Renal cortex interstitium (tissue), 11 donors: ENCODE results near the gene FLOT2. TPM values are rescaled to one million over a fixed set of nuclear protein-coding genes. Genes with fewer than 3 reads are reported as not detected.
"Not testable (repeated sequence)": the region's sequence is repeated elsewhere in the genome, so short reads cannot be mapped to it uniquely, and the experiment has no call there.

Source experiments
- DNase-seq, 11 donors: peaks; one replicate each; pipeline ENCODE4 v3.0.0-alpha.2; 2013; ENCODE audit warnings: low read depth in 9 of 11, low spot score in 4 of 11; ENCODE audit errors: extremely low read depth in 1 of 11
- polyA plus RNA-seq, 3 donors: library from polyadenylated mRNA; unstranded; fragments of 120-200 nt; gene quantifications; one replicate each; pipeline ENCODE4 v1.2.1, GENCODE V29; 2013; ENCODE audit not compliant: insufficient read length in 3 of 3

FLOT2 gene
- polyA plus RNA-seq, 3 donors, result 77.6 to 96.1 (median 91.7) TPM

DNA sequence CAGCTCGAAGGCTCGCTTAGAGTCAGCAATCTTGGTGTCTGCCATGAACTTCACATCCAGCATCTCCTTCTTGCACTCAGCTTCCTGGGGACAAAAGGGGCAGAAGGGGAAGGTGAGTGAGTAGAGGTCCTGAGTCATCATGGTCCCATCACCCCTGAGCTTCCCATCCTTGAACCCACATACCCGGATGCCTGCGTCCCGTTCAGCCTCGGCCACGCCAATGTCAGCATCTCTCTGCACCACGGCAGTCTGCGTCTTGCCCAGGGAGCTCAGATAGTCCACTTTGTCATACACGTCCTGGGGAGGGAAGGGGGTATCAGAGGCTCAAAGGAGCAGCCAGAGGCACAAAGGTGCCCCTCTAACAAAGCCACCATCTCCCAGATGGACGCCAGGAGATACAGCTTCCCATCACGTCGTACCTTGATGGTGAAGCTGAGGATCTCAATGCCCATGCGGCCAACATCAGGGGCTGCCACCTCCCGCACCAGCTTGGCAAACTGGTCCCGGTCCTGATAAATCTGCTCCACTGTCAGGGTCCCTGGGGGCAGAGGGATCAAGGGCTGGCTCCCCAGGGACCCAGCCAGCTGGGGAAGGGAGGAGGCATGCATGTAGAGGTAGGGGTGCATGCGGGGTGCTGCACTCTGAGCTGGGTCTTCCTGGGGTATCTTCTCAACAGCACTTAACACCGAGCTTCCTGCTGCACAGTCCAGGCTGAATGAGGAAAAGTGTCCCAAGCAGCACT is 15.2 kb downstream of the FLOT2 start:
- DNase-seq, result no peak

DNA sequence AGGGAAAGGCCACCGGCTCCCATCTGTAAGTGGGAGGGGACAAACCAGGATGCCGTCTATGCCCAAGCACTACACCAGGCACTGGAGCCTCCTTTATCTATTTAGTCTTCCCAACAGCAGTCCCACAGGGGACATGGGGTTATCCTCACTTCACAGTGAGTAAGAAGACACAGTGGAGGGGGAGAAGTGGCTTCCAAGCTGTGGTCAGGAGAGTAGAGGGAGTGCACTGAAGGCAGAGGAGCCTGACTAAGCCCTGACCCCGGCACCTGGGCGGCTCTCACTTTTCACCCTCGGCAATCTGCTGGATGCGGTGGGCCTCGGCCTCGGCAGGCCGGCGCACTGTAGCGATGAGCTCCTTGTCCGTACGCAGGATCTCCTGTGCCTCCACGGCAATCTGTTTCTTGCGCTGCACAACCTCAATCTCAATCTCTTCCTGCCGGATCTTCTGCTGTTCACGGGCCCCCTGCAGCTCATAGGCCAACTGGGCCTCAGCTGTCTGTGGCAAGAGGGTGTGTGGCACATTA is 15.9 kb downstream of the FLOT2 start:
- DNase-seq, result no peak

DNA sequence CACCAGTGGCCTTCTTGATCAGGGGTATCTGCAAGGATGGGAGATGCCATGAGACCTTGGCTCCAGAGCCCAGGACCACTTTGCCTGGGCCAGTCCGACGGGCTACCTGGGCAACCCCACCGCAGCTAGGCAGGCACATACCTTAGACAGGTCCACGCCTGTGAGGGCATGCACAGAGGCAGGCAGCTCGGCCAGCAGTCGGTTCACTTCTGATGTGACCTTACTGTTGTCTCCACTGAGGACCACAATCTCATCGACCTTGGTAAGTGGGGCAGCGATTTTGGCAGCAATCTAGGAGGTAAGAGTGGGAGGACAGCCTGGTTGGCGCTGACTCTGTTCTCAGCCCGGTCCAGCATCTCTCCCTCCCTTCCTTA is 17.0 kb downstream of the FLOT2 start:
- no peak for DNase-seq

DNA sequence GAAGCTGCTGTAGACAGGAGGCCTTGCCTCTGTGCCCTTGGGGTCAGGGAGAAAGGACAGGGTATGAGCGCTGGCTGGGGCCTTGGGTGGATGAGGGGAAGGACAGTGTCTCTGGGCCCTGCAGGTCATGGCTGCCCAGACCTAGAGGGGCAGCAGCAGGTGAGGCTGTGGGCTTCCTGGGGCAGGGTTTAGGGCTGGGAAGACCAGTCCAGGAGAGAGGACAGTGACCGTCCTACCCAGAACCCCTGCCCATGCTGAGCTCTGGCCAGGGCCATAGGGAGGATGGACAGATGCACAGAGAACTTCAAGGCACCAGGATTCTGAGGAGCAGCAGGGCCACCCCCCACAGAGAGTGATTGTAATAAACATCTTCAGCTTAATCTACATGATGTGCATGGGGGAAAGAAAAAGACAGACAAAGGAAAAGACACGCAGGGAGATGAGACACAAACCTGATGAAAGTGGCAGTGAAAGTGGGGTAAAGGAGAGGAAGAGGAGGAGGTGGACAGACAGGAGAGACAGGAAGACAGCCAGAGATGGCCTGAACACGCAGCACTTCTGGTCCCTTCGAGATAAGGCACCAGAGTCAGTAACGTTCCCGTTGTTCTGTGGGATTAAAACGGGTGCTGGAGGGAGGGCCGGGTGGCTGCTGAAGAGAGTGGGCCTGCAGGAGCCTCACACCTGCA is 17.5 kb downstream of the FLOT2 start:
- no peak for DNase-seq

DNA sequence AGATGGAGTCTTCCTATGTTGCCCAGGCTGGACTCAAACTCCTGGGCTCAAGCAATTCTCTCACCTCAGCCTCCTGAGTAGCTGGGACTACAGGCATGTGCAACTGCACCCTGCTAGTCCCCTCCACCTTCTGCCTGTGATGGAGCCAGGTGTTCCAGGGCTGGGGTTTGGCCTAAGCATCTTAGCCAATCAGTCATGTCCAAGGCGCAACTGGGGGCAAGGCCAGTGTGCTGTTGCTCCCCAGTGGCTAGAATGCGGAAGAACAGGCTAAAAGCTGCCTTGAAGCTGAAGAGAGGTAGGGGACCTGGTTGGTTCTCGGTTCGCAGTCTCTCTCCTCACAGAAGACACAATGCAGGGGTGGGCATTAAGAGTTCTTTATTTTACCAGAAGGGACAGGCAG is 18.6 kb downstream of the FLOT2 start:
- no peak for DNase-seq

DNA sequence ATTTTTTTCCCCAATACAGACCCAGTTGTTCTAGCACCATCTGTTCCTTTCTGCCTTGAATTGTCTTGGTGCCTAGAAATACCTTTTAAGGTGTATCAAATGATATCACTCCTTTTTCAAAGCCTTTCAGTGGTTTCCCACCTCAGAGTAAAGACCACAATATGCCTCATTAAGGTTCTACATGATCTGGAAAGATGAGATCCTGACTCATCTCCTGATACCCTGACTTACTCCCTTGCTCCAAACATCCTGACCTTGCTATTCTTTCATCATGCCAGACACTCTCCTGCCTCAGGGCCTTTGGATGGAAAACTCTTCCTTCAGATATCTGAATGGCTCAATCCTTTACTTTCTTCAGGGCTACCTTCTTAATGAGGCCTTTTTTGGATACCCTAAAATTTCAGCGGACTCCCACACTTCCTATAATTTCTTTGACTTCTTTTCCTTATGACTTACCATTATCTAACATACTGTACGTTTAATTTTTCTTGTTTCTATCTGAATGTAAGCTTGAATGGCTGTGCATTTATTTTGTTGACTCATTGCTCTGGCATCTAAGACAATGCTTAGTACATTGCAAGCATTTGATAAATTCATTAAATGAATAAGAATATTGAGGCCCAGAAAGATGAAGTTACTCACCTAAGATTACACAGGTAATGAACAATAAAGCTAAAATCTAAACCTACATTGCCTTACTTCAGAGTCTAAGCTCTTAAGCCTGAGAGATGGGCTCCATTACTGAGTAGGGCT is 19.2 kb downstream of the FLOT2 start:
- DNase-seq, result no peak

DNA sequence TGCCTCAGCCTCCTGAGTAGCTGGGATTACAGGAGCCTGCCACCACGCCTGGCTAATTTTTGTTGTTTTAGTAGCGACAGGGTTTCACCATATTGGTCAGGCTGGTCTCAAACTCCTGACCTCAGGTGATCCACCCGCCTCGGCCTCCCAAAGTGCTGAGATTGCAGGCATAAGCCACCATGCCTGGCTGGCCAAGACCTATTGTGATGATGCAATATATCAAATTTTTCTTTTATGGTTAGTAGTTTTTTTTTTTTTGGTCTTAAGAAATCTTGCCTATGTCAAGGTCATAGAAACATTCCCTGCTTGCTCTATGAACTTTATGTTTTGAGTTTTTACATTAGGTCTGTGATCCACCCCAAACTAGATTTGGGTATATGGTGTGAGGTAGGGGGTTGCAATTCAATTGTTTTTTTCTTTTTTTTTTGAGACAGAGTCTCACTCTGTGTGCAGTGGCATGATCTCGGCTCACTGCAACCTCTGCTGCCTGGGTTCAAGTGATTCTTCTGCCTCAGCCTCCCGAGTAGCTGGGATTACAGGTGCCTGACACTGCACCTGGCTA is 20.3 kb downstream of the FLOT2 start:
- not testable (repeated sequence) for DNase-seq

DNA sequence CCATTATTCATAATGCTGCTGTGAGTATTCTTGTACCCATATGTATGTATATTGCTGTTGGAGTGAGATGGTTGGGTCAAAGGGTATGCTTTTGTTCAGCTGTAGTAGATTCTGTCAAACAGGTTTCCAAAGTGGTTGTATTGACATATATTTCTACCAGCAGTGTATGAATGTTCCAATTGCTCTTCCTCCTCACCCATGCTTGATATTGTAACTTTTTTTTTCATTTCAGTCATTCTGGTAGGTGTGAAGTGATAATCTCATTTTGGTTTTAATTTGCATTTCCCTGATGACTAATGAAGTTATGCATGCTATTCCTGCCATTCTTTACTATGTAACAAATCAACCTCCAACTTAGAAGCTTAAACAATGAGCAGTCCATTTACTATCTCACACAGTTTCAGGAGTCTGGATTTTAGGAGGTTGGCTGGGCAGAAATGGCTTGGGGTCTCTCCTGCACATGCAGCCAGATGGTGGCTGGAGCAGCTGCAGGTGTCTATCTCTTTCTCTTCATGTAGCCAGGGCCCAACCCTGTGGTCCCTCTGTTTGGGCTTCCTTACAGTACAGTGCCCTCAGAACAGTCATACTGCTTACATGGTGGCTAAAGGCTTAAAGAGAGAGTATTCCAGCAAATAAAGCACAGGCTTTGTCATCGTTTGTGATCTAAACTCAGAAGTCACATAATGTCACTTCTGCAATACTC is 21.5 kb downstream of the FLOT2 start:
- DNase-seq, result no peak

DNA sequence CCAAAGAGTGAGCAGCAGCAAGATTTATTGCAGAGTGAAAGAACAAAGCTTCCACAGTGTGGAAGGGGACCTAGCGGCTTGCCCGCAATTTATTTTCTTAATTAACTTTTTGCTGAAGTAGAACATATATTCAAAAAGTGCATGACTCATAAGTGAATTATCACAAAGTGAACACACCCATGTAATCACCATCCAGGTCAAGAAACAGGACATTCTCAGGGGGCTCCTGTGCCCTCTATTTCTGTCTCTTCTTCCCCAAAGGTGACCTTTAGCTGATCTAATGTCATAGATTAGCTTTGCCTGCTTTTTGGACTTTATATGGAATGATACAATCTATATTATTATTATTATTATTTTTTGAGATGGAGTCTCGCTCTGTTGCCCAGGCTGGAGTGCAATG is 22.8 kb downstream of the FLOT2 start:
- DNase-seq, result no peak

DNA sequence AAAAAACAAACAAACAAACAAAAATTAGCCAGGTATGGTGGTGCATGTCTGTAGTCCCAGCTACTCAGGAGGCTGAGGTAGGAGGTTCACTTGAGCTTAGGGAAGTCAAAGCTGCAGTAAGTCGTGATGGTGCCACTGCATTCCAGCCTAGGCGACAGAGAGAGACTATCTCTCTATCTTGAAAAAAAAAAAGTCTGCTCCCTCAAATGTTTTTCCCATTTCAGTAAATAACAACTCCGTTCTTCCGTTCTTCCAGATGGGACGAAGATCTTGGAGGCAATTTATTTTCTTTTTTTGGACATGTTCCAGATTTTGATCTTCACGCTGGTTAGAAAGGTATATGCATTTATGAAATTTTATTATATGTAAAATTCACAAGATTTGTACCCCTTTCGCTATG is 23.7 kb downstream of the FLOT2 start:
- no peak for DNase-seq

DNA sequence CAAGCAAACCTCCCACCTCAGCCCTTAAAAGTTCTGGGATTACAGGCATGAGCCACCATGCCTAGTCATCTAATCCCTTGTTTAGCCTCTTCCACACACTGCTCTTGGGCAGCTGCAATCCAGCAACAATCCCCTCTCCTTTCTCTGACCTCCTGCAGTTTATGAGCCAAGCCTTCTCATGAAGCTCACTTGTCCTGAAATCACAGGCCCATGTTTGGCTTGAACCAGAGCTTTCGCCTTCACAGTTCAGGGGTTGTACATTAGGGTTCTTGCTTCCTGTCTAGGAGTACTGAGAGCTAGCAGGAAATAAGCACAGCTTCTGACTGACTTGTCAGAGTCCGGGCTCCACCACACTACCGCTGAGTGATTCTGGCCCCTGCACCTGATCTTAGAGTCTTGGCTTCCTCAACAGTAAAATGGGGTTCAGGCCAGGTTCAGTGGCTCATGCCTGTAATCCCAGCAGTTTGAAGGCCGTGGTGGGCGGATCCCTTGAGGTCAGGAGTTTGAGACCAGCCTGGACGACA is 26.4 kb downstream of the FLOT2 start:
- DNase-seq, result no peak

DNA sequence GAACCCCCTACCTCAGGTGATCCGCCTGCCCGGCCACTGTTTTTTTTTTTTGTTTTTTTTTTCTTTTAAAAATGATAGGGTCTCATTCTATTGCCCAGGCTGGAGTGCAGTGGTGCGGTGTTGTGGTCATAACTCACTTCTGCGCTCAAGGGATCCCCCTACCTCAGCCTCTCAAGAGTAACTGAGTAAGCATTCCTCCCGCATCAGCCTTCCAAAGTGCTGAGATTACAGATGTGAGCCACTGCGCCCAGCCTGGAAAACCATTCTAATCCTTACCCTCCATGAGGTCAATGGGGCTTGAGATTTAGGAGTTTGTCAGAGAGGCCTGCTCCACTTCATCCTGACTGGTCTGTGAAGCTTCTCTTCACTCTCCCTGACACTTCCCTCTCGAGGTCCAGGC is 30.3 kb downstream of the FLOT2 start:
- DNase-seq, result no peak

DNA sequence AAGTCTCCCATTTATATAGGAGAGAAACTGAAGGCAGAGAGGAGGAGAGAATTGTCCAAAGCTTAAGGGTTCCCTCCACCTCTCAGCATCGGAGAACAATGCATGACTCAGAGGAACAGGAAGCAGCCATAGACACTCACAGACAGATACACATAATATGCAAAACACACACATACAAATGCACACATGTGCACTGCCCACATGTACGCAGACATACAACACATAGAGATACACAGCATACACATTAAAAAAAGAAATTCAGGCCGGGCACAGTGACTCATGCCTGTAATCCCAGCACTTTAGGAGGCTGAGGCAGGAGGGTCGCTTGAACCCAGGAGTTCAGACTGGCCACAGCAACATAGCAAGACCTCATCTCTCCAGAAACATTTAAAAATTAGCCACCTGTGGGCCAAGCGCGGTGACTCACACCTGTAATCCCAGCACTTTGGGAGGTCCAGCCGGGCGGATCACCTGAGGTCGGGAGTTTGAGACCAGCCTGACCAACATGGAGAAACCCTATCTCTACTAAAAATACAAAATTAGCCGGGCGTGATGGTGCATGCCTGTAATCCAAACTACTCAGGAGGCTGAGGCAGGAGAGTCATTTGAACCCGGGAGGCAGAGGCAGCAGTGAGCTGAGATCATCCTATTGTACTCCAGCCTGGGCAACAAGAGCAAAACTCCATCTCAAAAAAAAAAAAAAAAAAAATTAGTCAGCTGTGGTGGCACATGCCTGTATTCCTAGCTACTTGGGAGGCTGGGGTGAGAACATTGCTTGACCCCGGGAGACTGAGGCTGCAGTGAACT is 31.4 kb downstream of the FLOT2 start:
- DNase-seq, result no peak

DNA sequence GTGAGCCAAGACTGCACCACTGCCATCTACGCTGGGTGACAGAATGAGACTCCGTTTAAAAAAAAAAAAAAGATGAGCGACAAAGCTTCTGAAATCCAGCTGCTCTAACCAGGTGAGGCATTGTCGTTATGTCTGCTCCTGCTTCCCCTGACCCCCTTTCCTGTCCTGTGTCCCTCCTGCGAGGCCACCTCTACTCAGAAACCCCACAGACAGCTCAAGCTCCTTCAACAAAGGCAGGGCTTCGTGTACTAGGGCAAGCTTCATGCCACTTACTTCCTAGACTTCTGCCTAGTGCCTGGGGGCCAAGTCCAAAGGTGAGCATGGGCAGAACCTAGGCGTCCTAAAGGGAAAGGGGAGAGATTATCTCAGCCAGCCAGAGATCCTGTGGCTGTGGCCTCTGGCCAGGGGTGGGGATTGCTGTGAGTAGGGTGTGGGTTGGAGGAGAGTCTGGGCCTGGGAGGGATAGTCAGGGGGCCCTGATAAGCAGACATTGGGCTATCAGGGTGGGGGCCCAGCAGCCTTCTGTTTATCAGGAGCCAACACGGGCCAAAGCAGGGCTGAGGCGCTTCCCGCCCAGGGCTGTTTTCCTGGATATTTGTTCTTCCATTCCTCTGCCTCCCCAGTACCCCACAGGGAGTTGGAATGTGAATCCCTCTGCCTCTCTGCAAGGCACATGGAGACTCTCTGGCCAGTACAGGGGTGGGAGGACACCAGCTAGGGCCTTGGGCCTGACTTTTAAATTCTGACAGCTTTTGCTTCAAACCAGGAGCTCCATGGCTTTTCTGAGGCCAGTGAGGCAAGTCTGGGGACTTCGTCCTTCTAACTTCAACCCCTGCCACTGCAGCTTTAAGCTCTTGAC is 32.3 kb downstream of the FLOT2 start:
- no peak for DNase-seq

DNA sequence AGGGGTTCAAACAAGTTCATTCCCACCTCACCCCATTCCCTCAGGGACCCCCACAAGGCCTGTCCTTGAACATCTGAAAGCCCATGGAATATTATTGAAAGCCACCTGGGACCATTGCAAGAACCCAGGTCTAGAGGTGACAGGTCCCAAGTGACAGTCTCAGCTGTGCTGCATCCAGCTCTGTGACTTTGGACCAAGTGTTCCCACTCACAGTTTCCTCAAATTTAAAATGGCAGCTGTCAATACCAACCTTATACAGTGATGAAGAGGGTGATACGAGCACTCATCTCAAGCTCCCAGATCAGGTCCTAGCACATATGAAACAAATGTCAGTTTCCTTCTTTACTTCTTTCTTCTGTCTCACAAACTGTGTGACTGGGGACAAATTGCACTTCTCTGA is 33.6 kb downstream of the FLOT2 start:
- DNase-seq, result no peak

DNA sequence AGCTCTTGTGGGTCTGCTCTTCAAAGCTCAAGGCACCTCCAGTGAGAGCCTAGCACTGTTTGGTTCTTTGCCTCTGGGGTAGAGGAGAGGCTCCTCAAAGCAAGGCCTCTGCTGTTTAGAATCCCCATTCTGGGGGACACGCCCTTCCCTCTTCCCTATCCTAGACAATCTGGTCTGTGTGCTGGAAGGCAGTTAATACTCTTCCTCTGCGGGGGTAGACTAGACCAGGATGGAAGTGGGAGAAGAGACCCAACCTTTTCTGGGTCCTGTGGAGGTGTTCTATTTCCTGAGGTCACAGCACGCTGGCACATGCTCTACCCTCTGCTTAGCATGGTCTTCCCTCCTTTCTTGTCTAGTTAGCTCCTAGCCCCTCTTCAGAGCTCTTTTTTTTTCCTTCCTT is 35.0 kb downstream of the FLOT2 start:
- DNase-seq, result no peak
